PC-9 (cell line): ENCODE results near the gene CCDC9B. TPM values are rescaled to one million over a fixed set of nuclear protein-coding genes. Genes with fewer than 3 reads are reported as not detected.

Source experiments
- BruUV-seq: library from RNA; stranded (reverse); fragments of 400-500 nt; replicated peaks from 2 replicates; lab custom pipeline; 2021; lab: Mats Ljungman, UMichigan
- CTCF ChIA-PET: fragments of 300-600 bp; sonication (Branson Sonifier 250); formaldehyde crosslinking; loops from one replicate; lab custom pipeline; 2022; ENCODE audit warnings: antibody characterized with exemption; lab: Charles Lee
- POLR2A ChIA-PET: fragments of 300-600 bp; sonication (Branson Sonifier 250); formaldehyde crosslinking; loops from one replicate; lab custom pipeline; 2022; ENCODE audit warnings: antibody characterized with exemption; ENCODE audit not compliant: unreplicated experiment; lab: Charles Lee
- DNase-seq, 2 experiments: peaks; one replicate each; pipeline versions ENCODE4 v3.0.0 to v3.0.0-alpha.2; 2015 to 2022; ENCODE audit warnings: mixed read lengths in 1 of 2
- H2AFZ ChIP-seq: fragments of 200-600 bp; sonication (generic); 2 replicates; pipeline ENCODE4 v1.8.1; 2017; ENCODE audit warnings: antibody characterized with exemption
- H3F3A ChIP-seq: fragments of 200-600 bp; sonication (generic); 2 replicates; pipeline ENCODE4 v1.8.1; 2017; ENCODE audit warnings: antibody characterized with exemption, mild to moderate bottlenecking, low read depth; ENCODE audit not compliant: insufficient read depth
- H3K27ac ChIP-seq: fragments of 200-600 bp; sonication (generic); 2 replicates; pipeline ENCODE4 v1.6.1; 2016; ENCODE audit warnings: mixed run types
- H3K27me3 ChIP-seq: fragments of 200-600 bp; sonication (generic); 2 replicates; pipeline ENCODE4 v1.6.1; 2016; ENCODE audit warnings: low read depth, mixed run types; ENCODE audit not compliant: insufficient read depth
- H3K36me3 ChIP-seq: fragments of 200-600 bp; sonication (generic); 2 replicates; pipeline ENCODE4 v1.6.1; 2016; ENCODE audit warnings: low read depth, mixed run types
- H3K4me1 ChIP-seq: fragments of 200-600 bp; sonication (generic); replicated peaks from 2 replicates; pipeline ENCODE4 v1.6.1; 2016; ENCODE audit warnings: mixed run types; ENCODE audit not compliant: insufficient read depth
- H3K4me2 ChIP-seq: fragments of 200-600 bp; sonication (generic); 2 replicates; pipeline ENCODE4 v1.6.1; 2017; ENCODE audit warnings: mixed run types
- H3K4me3 ChIP-seq: fragments of 200-600 bp; sonication (generic); 2 replicates; pipeline ENCODE4 v1.6.1; 2016; ENCODE audit warnings: mixed run types
- H3K79me2 ChIP-seq: fragments of 200-600 bp; sonication (generic); 2 replicates; pipeline ENCODE4 v1.6.1; 2017; ENCODE audit warnings: low read depth, mixed run types
- H3K9me2 ChIP-seq: fragments of 200-600 bp; sonication (generic); 2 replicates; pipeline ENCODE4 v1.8.1; 2017; ENCODE audit warnings: mild to moderate bottlenecking; ENCODE audit not compliant: insufficient read depth
- H3K9me3 ChIP-seq: fragments of 200-600 bp; sonication (generic); 2 replicates; pipeline ENCODE4 v1.8.1; 2016; ENCODE audit warnings: low read depth; ENCODE audit not compliant: insufficient read depth
- H4K20me1 ChIP-seq: fragments of 200-600 bp; sonication (generic); 2 replicates; pipeline ENCODE4 v1.8.1; 2017; ENCODE audit not compliant: insufficient read depth
- CTCF ChIP-seq: fragments of 200-600 bp; sonication (generic); conservative IDR thresholded peaks from 2 replicates; pipeline ENCODE4 v1.6.1; 2017; ENCODE audit warnings: mixed run types, antibody characterized with exemption, mild to moderate bottlenecking, moderate library complexity
- EZH2 ChIP-seq: fragments of 200-600 bp; sonication (generic); IDR thresholded peaks from 2 replicates; pipeline ENCODE4 v1.8.0; 2017; ENCODE audit warnings: antibody characterized with exemption, low read depth
- intact Hi-C: fragments of 100-400 bp; cut with micrococcal nuclease; formaldehyde crosslinking; loops from one replicate; pipeline ENCODE4 v1.10.0; 2022; ENCODE audit not compliant: unreplicated experiment
- total RNA-seq: library from RNA; stranded (reverse); gene quantifications from 2 replicates; pipeline ENCODE4 v1.2.3, GENCODE V29; 2021

CCDC9B gene
- total RNA-seq, 1 experiment from 2014 or later: 141 TPM

- POLR2A ChIA-PET: interaction anchor here (0.7 kb wide), 1 partner anchor 551 kb away, joined by 5 read pairs; no protein-coding TSS in a partner anchor
Observed at GRCh38 chr15:40333922-40334492, 6.7 kb downstream of the CCDC9B start.

GRCh38 chr15:40332113-40332781 lies 8.5 kb downstream of the CCDC9B start:
- Histone ChIP-seq H3K4me3 (no peak overlapping the region), H3K4me1 (peaks cover 18% of the 10 kb centered on the region), H3K9me3 (no peaks in the 10 kb centered on the region), H4K20me1 (0 out of 2 replicates have a peak, but pooled peaks cover 3% of the 10 kb centered on the region), H3K9me2 (no peaks in the 10 kb centered on the region), H3K4me2 (no peak overlapping the region), H3K36me3 (0 out of 2 replicates have a peak, but pooled peaks cover under 1% of the 10 kb centered on the region), H3K79me2 (peaks cover 16% of the 10 kb centered on the region), H3K27me3 (no peaks in the 10 kb centered on the region), H3K27ac (no peak overlapping the region), H3F3A (peaks cover 83% of the 10 kb centered on the region), H2AFZ (no peak overlapping the region)
- ChIA-PET POLR2A (interaction anchor here (0.6 to 0.9 kb wide), 2 partner anchors 11 to 213 kb away, joined by 3 to 5 read pairs; no protein-coding TSS in a partner anchor), CTCF (interaction anchor here (0.6 to 1.1 kb wide), 2 partner anchors 10 to 453 kb away, joined by 3 to 6 read pairs; no protein-coding TSS in a partner anchor)
- DNase-seq: no peak
- BruUV-seq: no TSS peak
- intact Hi-C loops: no loop called here
- TF ChIP-seq EZH2: no peak
- no peak for TF ChIP-seq CTCF

More at GRCh38 chr15:40333922-40334492, 6.7 kb downstream of the CCDC9B start:
- 0 out of 2 replicates have a peak, but pooled peaks cover 3% of the 10 kb centered on the region for H4K20me1 ChIP-seq
- peaks cover 14% of the 10 kb centered on the region; the same call in 1 of the 2 replicates for H3K36me3 ChIP-seq
- H3K27me3 ChIP-seq: no peaks in the 10 kb centered on the region
- no TSS peak for BruUV-seq
- intact Hi-C loops: no loop called here
- no peak for DNase-seq
- CTCF ChIA-PET: no interaction called here
- no peak overlapping the region for H3K4me2 ChIP-seq
- H3K79me2 ChIP-seq: peaks cover 31% of the 10 kb centered on the region
- peaks cover 89% of the 10 kb centered on the region for H3F3A ChIP-seq
- H3K9me2 ChIP-seq: no peaks in the 10 kb centered on the region
- peaks cover 31% of the 10 kb centered on the region for H3K4me1 ChIP-seq
- H2AFZ ChIP-seq: no peak overlapping the region
- no peak overlapping the region for H3K27ac ChIP-seq
- no peak overlapping the region for H3K4me3 ChIP-seq
- no peak for TF ChIP-seq CTCF
- H3K9me3 ChIP-seq: no peaks in the 10 kb centered on the region

GRCh38 chr15:40331637-40332036 lies 9.1 kb downstream of the CCDC9B start:
- H3K4me1 ChIP-seq: peaks cover 12% of the 10 kb centered on the region
- peaks cover 9% of the 10 kb centered on the region for H3K79me2 ChIP-seq
- TF ChIP-seq EZH2 (no peak), CTCF (no peak)
- no peaks in the 10 kb centered on the region for H3K36me3 ChIP-seq
- H3K9me2 ChIP-seq: no peaks in the 10 kb centered on the region
- H2AFZ ChIP-seq: no peak overlapping the region
- no peak for DNase-seq
- no TSS peak for BruUV-seq
- H3K9me3 ChIP-seq: no peaks in the 10 kb centered on the region
- H3K27ac ChIP-seq: no peak overlapping the region
- H3F3A ChIP-seq: peaks cover 77% of the 10 kb centered on the region
- H3K4me3 ChIP-seq: no peak overlapping the region
- CTCF ChIA-PET: no interaction called here
- H4K20me1 ChIP-seq: 0 out of 2 replicates have a peak, but pooled peaks cover 3% of the 10 kb centered on the region
- H3K27me3 ChIP-seq: no peaks in the 10 kb centered on the region
- POLR2A ChIA-PET: interaction anchor here (0.9 kb wide), 1 partner anchor 10 kb away, joined by 3 read pairs; no protein-coding TSS in a partner anchor
- intact Hi-C loops: no loop called here
- no peak overlapping the region for H3K4me2 ChIP-seq
